HG03520 (cell line): Measurements from ENCODE around the gene DTWD1.
"Not testable (repeated sequence)": the region's sequence is repeated elsewhere in the genome, so short reads cannot be mapped to it uniquely, and the experiment has no call there.

Experiments
- ATAC-seq: cut with Tn5 transposase; IDR thresholded peaks from one replicate; pipeline ENCODE4 v1.9.1; 2021; ENCODE audit warnings: mild to moderate bottlenecking, moderate library complexity; ENCODE audit not compliant: unreplicated experiment

DTWD1 gene, protein sequence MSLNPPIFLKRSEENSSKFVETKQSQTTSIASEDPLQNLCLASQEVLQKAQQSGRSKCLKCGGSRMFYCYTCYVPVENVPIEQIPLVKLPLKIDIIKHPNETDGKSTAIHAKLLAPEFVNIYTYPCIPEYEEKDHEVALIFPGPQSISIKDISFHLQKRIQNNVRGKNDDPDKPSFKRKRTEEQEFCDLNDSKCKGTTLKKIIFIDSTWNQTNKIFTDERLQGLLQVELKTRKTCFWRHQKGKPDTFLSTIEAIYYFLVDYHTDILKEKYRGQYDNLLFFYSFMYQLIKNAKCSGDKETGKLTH

DNA sequence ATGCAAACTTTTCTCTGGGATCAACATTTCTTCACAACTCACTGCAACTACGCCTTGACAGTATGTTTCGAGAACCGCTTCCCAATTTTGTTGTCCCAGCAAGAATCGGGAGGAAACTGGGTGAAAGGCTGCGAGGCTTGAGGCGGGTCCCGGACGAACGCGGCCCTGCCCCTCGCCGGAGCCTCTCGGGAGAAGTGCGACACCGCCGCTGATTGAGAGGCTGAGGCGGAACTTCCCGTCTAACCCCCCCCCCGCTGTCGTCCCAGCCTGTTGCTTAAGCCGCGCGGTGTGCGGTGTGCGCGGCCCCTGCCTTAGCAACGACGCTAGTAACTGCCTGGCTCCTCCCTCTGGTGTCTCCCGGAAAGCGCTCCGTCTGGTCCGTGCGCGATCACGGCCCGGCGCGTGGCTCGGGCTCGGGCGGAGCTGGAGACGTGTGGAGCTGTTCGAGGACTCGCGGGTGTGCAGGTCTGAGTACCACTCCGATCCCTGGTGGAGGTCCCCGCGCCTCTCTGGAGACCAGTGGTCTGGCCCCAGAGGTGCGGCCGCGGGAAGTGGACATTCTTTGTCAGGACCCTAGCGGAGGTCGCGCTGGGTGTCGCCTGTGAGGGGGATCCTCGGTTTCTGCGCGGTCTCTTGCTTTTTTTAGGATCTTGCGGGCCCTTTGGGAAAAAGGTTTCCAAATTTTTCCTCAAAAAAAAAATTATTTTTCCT, at the start of gene DTWD1, which contains the start of gene FAM227B:
Gene DTWD1, plus strand, starts transcription at position 391 of the 711 bp plus-strand sequence. CDS start 4,120 bp downstream, outside the sequence.
Gene FAM227B, minus strand, starts transcription at position 161 of the 711 bp plus-strand sequence. CDS start 5,647 bp downstream, outside the sequence.
- ATAC-seq: peak; percentile 97

DNA sequence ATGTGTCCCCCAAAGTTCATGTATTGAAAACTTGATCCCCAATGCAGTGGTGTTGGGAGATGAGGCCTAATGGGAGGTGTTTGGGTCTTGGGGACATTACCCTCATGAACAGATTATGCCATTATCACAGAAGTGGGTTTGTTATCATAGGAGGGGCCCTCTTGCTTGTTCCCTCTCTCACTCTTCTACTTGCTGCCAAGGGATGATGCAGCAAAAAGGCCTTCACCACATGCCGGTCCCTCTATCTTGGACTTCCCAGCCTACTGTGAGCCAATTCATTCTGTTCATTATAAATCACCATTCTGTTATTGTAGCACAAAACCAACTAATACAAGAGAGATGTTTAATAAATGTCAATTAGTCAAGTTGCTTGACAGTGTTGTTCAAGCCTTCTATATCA, 47.4 kb upstream of the DTWD1 start:
- no peak for ATAC-seq

DNA sequence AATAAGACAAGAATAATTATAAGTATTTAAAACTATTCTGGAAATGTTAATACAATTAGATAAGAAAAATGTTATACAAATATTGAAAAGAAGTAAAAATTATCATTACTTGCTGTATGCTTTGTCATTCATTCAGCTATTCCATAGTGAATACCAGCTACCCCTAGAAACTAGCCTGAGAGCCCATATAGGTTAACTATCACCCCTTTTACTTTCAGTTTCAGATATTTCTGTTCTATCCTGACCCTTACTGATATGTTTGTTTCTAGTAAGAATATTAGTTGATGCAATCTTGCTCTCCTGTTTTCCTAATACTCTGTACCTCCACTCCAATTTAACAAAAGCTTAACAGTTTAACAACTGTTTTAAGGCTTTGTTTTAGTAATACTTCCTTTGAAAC, 31.8 kb upstream of the DTWD1 start:
- peak; percentile 60 for ATAC-seq

GRCh38 chr15:49592829-49593316, 28.0 kb upstream of the DTWD1 start:
- ATAC-seq: not testable (repeated sequence)

DNA sequence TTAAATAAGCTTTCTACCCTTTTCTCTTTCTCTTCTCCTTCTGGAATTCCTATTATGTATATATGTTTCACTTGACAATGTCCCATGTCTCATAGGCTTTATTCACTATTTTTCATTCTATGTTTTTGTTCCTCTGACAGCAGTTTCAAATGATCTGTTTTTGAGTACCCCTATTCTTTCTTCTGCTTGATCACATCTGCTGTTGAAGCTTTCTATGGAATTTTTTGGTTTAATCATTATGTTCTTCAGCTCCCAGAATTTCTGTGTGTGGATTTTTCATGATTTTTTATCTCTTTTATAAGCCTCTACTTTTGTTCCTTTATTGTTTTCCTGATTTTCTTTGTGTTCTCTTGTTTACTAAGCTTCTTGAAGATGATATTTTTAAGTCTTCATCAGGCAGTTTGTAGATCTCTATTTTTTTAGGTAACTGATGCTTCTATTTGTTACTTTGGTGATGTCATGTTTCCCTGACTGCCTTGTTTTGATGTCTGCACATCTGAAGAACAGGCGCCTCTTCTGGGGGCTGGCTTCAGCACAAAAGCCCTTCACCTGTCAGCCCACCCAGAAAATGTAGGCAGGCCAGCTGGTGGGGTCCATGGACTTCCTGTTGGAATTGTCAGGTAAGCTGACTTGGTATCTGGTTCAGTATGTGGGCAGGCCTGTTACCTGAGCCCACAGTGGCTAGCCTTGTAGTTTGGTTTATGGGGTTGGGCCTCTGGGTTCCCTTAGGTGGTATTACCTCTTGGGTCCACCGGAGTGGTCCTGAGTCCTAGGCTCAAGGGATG, 16.0 kb upstream of the DTWD1 start:
- ATAC-seq: no peak

DNA sequence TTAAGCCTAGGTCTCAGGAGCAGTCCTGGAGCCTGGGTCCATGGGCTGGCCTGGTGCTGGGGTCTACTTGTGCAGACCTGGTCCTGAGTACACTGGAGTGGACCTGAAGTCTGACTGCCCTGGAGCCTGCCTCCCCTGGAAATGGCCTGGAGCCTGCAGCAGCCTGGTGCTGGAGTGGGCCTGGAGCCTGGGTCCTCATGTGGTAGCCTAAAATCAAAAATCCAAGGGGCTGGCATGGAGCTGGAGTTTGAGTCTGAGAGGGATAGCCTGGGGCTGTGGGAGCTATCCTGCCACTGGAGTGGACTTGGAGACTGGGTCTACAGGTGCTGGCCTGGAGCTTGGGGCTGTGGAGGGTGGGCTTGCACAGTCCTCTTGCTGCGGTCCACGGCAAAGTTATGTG, 15.3 kb upstream of the DTWD1 start:
- no peak for ATAC-seq

DNA sequence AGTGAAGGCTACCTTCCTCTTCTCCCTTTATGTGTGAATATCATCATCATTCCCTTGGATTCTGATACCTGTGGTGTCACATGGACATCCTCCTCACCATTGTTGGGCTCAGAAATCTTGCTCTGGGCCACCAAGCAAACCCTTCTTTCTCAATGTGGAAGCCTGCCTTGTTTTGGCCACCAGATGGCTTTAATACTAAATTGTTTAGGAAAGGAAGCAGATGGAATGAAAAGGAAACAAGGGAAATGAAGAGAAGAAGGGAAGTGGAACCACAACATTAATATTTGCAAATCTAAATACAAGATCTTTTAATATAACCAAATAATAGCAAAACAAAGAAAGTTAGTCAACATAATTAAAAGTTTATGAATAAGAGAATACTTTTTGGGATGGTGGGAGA, 14.3 kb upstream of the DTWD1 start:
- ATAC-seq: no peak

DNA sequence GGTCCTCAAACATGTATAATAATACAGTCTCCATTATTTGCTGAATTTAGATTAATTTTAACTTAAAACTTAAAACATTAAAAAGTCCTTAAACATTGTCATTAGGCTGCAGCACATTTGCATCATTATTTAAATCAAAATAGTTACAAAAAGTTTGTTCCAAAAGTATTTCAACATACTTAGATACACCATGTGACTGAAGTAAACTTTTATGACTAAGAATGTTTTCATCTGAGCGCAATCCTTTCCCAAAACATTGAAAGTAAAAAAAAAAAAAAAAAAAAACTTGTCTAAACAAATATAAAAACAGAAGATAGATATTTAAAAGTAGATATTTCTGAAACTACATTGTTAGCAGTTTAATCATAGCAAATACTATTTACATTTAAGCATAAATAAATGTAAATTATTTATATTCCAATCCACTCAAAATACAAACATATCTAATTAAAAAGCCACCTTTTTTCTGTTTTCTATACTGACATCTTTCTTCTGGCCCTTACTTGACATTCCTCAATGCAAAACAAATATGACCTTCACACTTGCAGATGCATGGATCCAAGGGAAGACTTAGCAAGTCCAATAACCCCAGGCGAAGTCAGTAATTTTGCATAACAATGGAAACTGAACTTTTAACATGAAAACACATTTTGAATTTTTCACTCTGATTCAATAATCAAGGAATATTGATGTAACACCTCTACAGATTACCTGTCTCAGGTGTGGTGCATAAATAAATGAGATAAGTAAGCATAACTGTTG, 10.5 kb upstream of the DTWD1 start:
- no peak for ATAC-seq

GRCh38 chr15:49612240-49612639, 8.6 kb upstream of the DTWD1 start:
- ATAC-seq: not testable (repeated sequence)

DNA sequence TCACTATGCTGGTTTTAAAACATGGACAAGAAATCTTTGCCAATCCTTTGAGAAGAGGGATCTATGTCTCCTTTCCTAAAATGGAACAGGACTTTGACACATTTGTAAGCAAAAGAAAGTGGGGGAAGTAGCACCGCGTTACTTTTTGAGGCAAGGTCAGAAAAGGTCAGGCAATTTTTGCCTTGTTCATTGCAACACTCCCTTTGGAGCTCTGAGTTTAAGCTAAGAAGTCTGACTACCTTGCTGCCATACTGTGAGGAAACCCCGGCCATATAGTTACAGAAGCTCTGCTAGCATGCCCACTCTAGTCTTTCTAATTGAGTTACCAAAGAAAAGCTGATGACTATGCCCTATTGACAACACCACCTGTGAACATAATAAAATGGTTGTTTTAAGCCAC, 1.6 kb upstream of the DTWD1 start:
- no peak for ATAC-seq

- no peak for ATAC-seq
Measured at GRCh38 chr15:49620199-49620598, 649 bp upstream of the DTWD1 start.

GRCh38 chr15:49621401-49621811, 558 bp downstream of the DTWD1 start:
- ATAC-seq: no peak

DNA sequence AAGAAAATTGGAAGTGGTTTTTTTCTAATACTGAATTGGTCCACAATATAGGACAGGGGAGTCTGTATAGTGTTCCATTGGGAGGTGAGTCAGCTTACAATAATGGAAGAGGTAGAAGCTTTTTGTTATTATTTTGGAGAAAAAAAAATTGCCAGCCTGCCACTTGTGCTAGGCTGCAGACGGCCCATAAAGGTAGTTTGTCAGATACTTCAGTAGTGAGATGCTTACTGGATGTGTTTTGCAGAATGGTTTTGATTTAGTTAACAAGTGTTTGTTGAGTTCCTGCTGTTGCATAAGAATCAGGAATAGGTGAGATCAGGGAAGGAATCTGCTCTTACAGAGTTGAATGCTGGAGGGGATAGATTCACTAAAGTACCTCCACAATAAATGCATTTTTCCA, 1.0 kb downstream of the DTWD1 start:
- no peak for ATAC-seq

DNA sequence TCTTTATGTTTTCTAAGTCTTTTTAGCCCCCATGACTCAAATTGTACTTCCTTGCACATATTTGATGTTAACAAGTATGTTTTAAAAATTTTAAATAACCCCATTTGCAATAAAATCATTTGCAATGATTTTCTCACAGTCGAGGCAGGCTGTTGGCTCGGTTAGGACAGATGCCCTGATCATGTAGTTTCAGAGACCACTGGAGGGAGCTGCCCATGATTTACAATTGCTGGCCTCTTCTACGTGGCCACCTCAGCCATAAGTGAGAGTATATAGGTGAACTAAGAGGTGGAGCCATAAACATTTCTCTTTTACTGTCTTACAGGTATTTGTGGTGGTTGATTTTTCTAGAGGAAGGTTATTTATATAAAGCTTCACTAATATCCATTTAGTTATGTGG, 1.7 kb downstream of the DTWD1 start:
- no peak for ATAC-seq

DNA sequence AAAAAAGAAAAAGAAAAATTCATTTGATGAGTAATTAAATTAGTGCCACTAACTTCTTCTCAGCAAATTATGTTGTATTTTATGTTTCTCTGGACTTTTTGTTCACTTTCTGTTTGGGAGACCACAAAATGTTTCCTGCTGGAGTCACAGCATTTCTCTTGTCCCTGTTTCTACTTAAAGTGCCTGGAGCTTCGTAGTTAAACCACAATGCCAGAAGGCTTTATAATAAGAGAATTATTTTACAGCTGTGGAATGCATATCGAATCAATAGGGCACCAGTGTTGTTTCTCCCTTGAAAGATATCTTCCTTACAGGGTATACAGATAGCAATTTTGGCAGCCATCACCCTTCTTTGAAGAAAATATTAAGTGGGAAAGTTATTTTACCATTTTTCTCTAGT, 3.2 kb downstream of the DTWD1 start:
- ATAC-seq: no peak

DNA sequence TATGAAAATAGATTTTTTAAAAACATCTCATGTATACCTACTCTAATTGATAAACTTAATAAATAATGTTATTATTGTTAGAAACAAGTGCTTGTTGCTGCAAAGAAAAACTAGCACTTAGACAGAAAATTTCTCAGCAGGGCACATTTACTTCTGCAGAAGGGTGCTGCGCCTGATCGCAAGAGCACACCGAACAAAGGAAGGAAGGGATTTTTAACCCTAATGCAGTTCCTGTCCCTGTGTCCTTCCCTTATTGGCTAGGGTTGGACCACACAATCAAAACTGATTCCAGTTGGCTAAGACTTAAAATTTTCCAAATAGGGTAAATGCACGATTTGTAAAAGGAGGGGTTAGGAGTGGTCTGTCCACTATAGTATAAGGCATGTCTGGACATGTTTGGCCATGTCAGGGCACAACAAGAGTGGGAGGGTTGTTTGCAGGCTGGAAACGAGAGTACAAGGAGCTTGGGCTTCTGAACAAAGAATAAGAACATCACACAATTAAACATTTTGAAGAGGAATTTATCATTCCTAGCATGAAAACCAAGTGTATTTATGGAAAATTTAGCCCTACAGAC, 4.7 kb downstream of the DTWD1 start:
- no peak for ATAC-seq

DNA sequence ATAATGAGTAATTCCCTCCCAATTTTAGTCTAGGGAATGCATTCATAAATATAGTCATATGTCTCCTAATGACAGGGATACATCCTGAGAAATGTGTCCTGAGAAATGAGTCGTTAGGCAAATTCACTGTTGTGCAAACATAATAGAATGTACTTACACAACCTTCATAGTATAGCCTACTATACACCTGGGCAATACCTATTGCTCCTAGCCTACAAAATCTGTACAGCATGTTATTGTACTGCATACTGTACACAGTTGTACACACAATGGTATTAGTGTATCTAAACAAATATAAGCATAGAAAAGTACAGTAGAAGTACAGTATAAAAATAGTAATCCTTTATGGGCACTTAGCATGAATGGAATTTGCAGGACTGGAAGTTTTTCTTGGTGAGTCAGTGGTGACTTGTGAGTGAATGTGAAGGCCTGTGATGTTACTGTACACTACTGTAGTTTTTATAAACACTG, 6.6 kb downstream of the DTWD1 start:
- no peak for ATAC-seq

DNA sequence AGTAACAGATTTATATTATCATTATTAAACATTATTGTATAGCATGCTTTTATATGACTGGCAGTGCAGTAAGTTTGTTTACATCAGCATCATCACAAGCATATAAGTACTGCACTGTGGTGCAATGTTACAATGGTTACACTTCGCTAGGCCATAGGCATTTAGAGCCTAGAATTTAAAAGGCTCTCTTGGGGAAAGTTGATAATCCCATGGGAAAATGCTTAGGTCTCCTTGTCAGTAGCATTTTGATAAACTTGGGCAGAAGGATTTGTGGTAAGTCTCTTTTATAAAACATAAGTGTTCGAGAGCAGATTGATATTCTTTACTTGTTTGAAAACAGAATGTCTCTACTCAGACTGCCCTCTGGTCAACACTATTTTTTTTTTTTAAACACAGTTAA, 7.5 kb downstream of the DTWD1 start:
- no peak for ATAC-seq

GRCh38 chr15:49637857-49638256, 17.0 kb downstream of the DTWD1 start:
- ATAC-seq: no peak

DNA sequence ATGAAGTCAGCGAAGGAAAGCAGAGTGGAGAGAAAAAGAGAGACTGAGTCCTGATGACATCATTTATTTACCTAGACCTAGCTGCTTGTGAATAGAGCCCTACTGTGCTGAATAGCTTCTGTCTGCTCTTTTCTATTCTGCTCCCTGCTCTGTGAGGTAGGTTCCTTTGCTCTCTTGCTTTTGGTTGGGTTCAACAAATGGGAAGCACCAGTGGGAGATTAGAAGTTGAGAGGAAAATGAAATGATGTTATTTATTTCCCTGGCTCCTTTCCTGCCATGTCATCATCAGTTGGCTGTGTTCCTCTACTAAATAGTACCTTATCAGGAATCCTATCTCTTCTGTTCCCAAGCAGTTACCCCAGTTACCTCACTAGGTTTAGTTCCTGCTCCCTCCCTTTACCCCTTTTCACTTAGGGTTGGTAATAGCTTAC, 23.5 kb downstream of the DTWD1 start:
- ATAC-seq: no peak
